PC-3 (cell line): ENCODE data around the gene FAM171A1. TPM values are rescaled to one million over a fixed set of nuclear protein-coding genes. Genes with fewer than 3 reads are reported as not detected.

Experiments
- ATAC-seq: fragments of 200-7000 bp; cut with Tn5 transposase; 2 replicates; pipeline ENCODE4 v1.9.1; 2020; ENCODE audit warnings: mild to moderate bottlenecking, moderate library complexity
- BruUV-seq: library from RNA; stranded (reverse); fragments of 400-500 nt; replicated peaks from 2 replicates; lab custom pipeline; 2021; lab: Mats Ljungman, UMichigan
- CTCF ChIA-PET: fragments of 300-600 bp; sonication (Branson Sonifier 250); formaldehyde crosslinking; loops from one replicate; lab custom pipeline; 2022; ENCODE audit warnings: antibody characterized with exemption; lab: Charles Lee
- POLR2A ChIA-PET: fragments of 300-600 bp; sonication (Branson Sonifier 250); formaldehyde crosslinking; loops from one replicate; lab custom pipeline; 2022; ENCODE audit warnings: antibody characterized with exemption; ENCODE audit not compliant: unreplicated experiment; lab: Charles Lee
- DNase-seq: peaks from one replicate; pipeline ENCODE4 v3.0.0-alpha.2; 2015
- H2AFZ ChIP-seq: fragments of 300-600 bp; sonication (generic); 2 replicates; pipeline ENCODE4 v1.6.0; 2016; ENCODE audit warnings: antibody characterized with exemption, low read length
- H3F3A ChIP-seq: fragments of 300-600 bp; sonication (generic); one replicate; pipeline ENCODE4 v1.6.0; 2017; ENCODE audit warnings: antibody characterized with exemption, low read length, control low read depth, mild to moderate bottlenecking; ENCODE audit not compliant: unreplicated experiment
- H3K27ac ChIP-seq: fragments of 300-600 bp; sonication (generic); 2 replicates; pipeline ENCODE4 v1.5.1; 2016; ENCODE audit warnings: mild to moderate bottlenecking, low read length
- H3K27me3 ChIP-seq: fragments of 300-600 bp; sonication (generic); 2 replicates; pipeline ENCODE4 v1.6.1; 2016; ENCODE audit warnings: low read length, mixed read lengths
- H3K36me3 ChIP-seq: fragments of 300-600 bp; sonication (generic); 2 replicates; pipeline ENCODE4 v1.6.1; 2016; ENCODE audit warnings: low read depth, mixed run types, low read length, mixed read lengths
- H3K4me1 ChIP-seq: fragments of 300-600 bp; sonication (generic); 2 replicates; pipeline ENCODE4 v1.5.1; 2016; ENCODE audit warnings: low read length; ENCODE audit not compliant: insufficient read depth
- H3K4me2 ChIP-seq: fragments of 300-600 bp; sonication (generic); 2 replicates; pipeline ENCODE4 v1.6.0; 2016; ENCODE audit warnings: low read length
- H3K4me3 ChIP-seq: fragments of 300-600 bp; sonication (generic); 2 replicates; pipeline ENCODE4 v1.5.1; 2016; ENCODE audit warnings: mild to moderate bottlenecking, low read length, mixed read lengths
- H3K79me2 ChIP-seq: fragments of 300-600 bp; sonication (generic); 2 replicates; pipeline ENCODE4 v1.6.1; 2017; ENCODE audit warnings: low read length, mixed read lengths
- H3K9ac ChIP-seq: fragments of 300-600 bp; sonication (generic); 2 replicates; pipeline ENCODE4 v1.6.0; 2016; ENCODE audit warnings: mild to moderate bottlenecking, low read length
- H3K9me2 ChIP-seq: fragments of 300-600 bp; sonication (generic); replicated peaks from 2 replicates; pipeline ENCODE4 v1.6.1; 2016; ENCODE audit warnings: mixed run types, low read length, mixed read lengths
- H3K9me3 ChIP-seq: fragments of 300-600 bp; sonication (generic); 2 replicates; pipeline ENCODE4 v1.6.1; 2016; ENCODE audit warnings: low read length, mixed read lengths
- H4K20me1 ChIP-seq: fragments of 300-600 bp; sonication (generic); 2 replicates; pipeline ENCODE4 v1.6.1; 2016; ENCODE audit warnings: low read length, mixed read lengths
- EZH2 ChIP-seq: fragments of 300-600 bp; sonication (generic); IDR thresholded peaks from one replicate; pipeline ENCODE4 v1.6.1; 2017; ENCODE audit warnings: antibody characterized with exemption, mild to moderate bottlenecking, low read length; ENCODE audit not compliant: unreplicated experiment
- EZH2phosphoT487 ChIP-seq: fragments of 300-600 bp; sonication (generic); IDR thresholded peaks from 2 replicates; pipeline ENCODE4 v1.6.1; 2018; ENCODE audit warnings: mild to moderate bottlenecking, antibody characterized with exemption, low read length, borderline replicate concordance
- intact Hi-C: fragments of 100-400 bp; cut with micrococcal nuclease; formaldehyde crosslinking; loops from 2 replicates; pipeline ENCODE4 v1.9.0; 2023
- total RNA-seq: library from RNA; depleted of rRNA; stranded (reverse); fragments of >200 nt; gene quantifications from 2 replicates; pipeline ENCODE4 v1.2.3, GENCODE V29; 2014
- TF ChIP-seq, protein P1 (sequence below): fragments of 300-600 bp; sonication (generic); conservative IDR thresholded peaks from 2 replicates; pipeline ENCODE4 v1.5.1; 2017; ENCODE audit warnings: antibody characterized with exemption, low read depth, mild to moderate bottlenecking, low read length

The FAM171A1 gene
- total RNA-seq, 1 experiment from 2014 or later = 10.4 TPM

DNA sequence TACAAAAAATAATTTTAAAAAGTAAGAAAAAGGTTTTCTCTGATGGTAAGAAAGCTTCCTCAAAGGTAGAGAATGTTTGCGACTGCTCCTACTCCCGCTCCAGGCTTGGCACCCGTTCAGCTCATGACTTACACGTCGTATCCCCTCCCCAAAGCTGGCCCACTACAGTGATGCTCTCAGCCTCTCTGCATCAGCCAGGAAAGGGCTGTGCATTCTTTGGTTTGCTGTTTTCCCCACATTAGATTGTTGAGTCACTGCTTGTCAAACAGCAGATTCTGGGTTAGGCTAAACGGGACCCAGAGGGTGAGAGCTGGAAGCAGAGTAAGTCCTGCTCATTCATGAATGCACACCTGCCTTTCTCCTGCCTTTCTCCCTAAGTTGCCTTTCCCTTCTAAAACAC is 147.9 kb downstream of the FAM171A1 start:
- no peaks in the 10 kb centered on the region for H3K36me3 ChIP-seq
- H3K27me3 ChIP-seq = no peaks in the 10 kb centered on the region
- H3K9me2 ChIP-seq = no peaks in the 10 kb centered on the region
- H3F3A ChIP-seq = no peaks in the 10 kb centered on the region
- no TSS peak for BruUV-seq
- no peak overlapping the region for H3K9ac ChIP-seq
- no peak overlapping the region for H2AFZ ChIP-seq
- H3K4me1 ChIP-seq = no peaks in the 10 kb centered on the region
- H3K79me2 ChIP-seq = no peaks in the 10 kb centered on the region
- ChIA-PET POLR2A (interaction anchor here (0.6 kb wide), 1 partner anchor 633 kb away, joined by 3 read pairs; no protein-coding TSS in a partner anchor), CTCF (no interaction called here)
- H3K4me2 ChIP-seq = no peak overlapping the region
- DNase-seq = peak; percentile 51
- intact Hi-C loops = no loop called here
- ATAC-seq = peak; percentile 90
- TF ChIP-seq EZH2 = no peak
- no peaks in the 10 kb centered on the region for H3K9me3 ChIP-seq
- no peaks in the 10 kb centered on the region for H4K20me1 ChIP-seq
- no peak overlapping the region for H3K4me3 ChIP-seq
- no peak overlapping the region for H3K27ac ChIP-seq

DNA sequence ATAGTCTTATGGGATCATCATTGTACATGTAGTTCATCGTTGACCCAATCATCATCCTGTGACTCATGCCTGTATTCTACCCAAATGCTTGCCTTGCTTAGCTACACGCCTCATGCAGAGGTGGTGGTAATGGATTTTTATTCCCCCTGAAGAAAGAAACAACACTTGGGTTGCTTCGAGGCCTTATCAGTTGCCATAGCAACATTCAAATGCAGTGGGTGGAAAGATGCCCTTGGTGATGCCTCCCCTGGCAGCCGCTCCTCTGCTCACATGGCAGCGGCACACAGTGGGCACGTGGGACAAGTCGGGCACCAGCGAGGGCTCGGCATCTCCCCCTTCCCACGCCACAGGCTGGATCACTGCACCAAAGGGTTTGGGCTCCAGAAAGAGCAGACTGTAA is 148.6 kb downstream of the FAM171A1 start:
- DNase-seq (no peak), ATAC-seq (no peak)
- Histone ChIP-seq H3F3A (no peaks in the 10 kb centered on the region), H3K27ac (no peak overlapping the region), H2AFZ (no peak overlapping the region), H4K20me1 (no peaks in the 10 kb centered on the region), H3K4me2 (no peak overlapping the region), H3K4me1 (no peaks in the 10 kb centered on the region), H3K9me3 (no peaks in the 10 kb centered on the region), H3K9me2 (no peaks in the 10 kb centered on the region), H3K4me3 (no peak overlapping the region), H3K79me2 (no peaks in the 10 kb centered on the region), H3K27me3 (no peaks in the 10 kb centered on the region), H3K36me3 (no peaks in the 10 kb centered on the region), H3K9ac (no peak overlapping the region)
- BruUV-seq = no TSS peak
- ChIA-PET CTCF (no interaction called here), POLR2A (interaction anchor here (0.6 kb wide), 1 partner anchor 633 kb away, joined by 3 read pairs; no protein-coding TSS in a partner anchor)
- no peak for TF ChIP-seq EZH2phosphoT487
- TF ChIP-seq, protein P1, sequence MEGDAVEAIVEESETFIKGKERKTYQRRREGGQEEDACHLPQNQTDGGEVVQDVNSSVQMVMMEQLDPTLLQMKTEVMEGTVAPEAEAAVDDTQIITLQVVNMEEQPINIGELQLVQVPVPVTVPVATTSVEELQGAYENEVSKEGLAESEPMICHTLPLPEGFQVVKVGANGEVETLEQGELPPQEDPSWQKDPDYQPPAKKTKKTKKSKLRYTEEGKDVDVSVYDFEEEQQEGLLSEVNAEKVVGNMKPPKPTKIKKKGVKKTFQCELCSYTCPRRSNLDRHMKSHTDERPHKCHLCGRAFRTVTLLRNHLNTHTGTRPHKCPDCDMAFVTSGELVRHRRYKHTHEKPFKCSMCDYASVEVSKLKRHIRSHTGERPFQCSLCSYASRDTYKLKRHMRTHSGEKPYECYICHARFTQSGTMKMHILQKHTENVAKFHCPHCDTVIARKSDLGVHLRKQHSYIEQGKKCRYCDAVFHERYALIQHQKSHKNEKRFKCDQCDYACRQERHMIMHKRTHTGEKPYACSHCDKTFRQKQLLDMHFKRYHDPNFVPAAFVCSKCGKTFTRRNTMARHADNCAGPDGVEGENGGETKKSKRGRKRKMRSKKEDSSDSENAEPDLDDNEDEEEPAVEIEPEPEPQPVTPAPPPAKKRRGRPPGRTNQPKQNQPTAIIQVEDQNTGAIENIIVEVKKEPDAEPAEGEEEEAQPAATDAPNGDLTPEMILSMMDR = no peak
- TF ChIP-seq EZH2 = no peak
- intact Hi-C loops = no loop called here

DNA sequence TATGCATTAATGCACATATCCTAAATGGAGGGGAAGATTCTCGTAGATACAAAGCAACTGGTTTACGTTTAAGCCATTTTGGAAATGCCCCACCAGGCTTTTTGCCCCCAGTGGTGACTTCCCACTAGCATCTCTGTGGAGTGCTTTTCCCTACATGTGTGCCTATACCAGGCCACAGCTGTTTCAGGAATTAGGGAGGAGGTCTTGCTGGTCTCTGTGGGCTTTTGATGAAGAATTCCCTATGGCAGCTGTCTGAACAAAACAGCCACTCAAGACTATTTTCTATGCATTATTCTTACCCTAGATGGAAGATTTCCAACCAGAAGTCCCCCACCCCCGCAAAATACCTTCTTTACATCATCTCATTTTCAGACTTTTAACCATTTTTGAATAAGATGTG is 150.6 kb downstream of the FAM171A1 start:
- Histone ChIP-seq H3K4me3 (no peak overlapping the region), H2AFZ (no peak overlapping the region), H3K4me1 (no peaks in the 10 kb centered on the region), H3K9me3 (no peaks in the 10 kb centered on the region), H3K36me3 (no peaks in the 10 kb centered on the region), H3F3A (no peaks in the 10 kb centered on the region), H3K9me2 (no peaks in the 10 kb centered on the region), H3K4me2 (no peak overlapping the region), H3K27ac (no peak overlapping the region), H4K20me1 (no peaks in the 10 kb centered on the region), H3K79me2 (no peaks in the 10 kb centered on the region), H3K9ac (no peak overlapping the region), H3K27me3 (no peaks in the 10 kb centered on the region)
- no TSS peak for BruUV-seq
- ATAC-seq = no peak
- TF ChIP-seq EZH2phosphoT487 = no peak
- CTCF ChIA-PET = no interaction called here
- intact Hi-C loops = no loop called here
- DNase-seq = no peak
- POLR2A ChIA-PET = no interaction called here

DNA sequence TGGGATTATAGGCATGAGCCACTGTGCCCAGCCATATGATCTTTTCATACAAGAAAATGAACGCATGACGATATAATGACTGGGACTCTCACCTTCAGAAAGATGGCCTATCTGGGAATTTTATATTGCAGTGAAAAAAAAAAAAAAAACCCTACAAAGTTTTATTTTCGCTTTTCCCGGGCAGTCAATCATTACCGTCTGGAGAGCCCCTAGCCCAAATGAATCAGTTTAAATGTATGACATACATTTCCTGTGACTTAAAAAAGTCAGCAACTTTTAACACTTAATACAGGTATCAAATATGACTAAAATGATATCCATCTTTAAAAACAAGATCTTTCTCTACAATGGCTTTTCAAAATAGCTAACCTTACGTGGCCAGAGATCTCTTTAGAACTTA is 154.4 kb downstream of the FAM171A1 start:
- intact Hi-C loops = no loop called here
- TF ChIP-seq, protein P1 = no peak
- TF ChIP-seq EZH2phosphoT487 = no peak
- no peak for TF ChIP-seq EZH2
- Histone ChIP-seq H4K20me1 (no peaks in the 10 kb centered on the region), H3K4me1 (peaks cover 4% of the 10 kb centered on the region; the same call in 1 of the 2 replicates), H3K79me2 (no peaks in the 10 kb centered on the region), H3K27ac (no peak overlapping the region), H3K4me3 (no peak overlapping the region), H3K9me3 (no peaks in the 10 kb centered on the region), H3F3A (no peaks in the 10 kb centered on the region), H3K4me2 (no peak overlapping the region), H3K27me3 (no peaks in the 10 kb centered on the region), H2AFZ (no peak overlapping the region), H3K9me2 (no peaks in the 10 kb centered on the region), H3K9ac (no peak overlapping the region), H3K36me3 (no peaks in the 10 kb centered on the region)
- DNase-seq (no peak), ATAC-seq (no peak)
- BruUV-seq = no TSS peak
- CTCF ChIA-PET = no interaction called here
- POLR2A ChIA-PET = no interaction called here
